ENCODE data around the gene EFNA4. TPM values are rescaled to one million over a fixed set of nuclear protein-coding genes. Genes with fewer than 3 reads are reported as not detected.
A peak's percentile ranks its signal among the peaks of the same experiment; 100 is the strongest.

The EFNA4 gene
- total and polyA plus RNA-seq, 2 donors (not counting 1 experiment from before 2014, with no cell fraction given): 3.8 to 4.3 TPM

DNA sequence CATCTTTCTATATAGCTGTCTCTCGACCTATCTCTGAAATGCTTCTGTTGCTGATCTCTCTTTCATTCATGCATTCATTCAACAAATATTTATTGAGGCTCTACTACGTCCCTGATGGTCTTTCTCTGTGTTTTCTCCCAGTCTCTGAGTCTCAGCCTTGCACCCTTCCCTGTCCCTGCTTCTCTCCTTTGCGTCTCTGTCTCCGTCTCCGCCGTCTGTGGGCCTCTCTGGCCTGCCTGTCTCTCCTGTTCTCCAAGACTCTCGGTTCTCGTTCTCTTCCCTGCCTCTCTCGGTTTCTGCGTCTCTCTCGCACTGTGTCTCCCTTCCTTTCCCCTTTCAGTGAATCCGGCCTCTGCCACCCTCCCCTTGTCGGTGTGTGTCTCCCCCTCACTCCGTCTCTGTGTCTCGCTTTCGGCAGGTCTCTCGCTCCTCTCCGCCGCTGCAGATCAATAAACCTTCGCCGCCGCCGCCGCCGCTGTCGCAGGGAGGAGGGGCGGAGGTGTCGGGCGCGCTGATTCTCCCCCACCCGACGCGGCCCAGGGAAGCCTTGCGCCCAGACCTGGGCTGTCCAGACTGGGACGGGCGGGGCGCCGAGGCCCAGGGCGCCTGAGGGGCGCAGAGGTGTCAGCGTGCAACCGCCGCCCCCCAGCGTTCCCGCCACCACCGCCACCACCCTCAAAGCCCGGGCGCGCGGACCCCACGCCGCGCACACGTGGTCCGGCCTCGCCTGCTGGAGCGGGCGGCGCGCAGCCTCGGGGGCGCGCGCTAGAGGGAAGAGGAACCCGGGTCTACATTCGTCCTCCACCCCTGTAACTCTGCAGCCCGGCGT lies 18.1 kb downstream of the EFNA4 start:
- TF ChIP-seq EZH2 (IDR thresholded peaks at IDR 0.05; ENCODE audit: low read length, missing control alignments) (peak; percentile 100), CTCF (conservative IDR thresholded peaks at IDR 0.05 in 1 of 2, IDR thresholded peaks at IDR 0.05 in 1 of 2; ENCODE audit: low read depth in 1 of 2, low read length in 2 of 2) (no peak)
- DNase-seq (ENCODE audit: low read depth in 2 of 2): no peak
- Histone ChIP-seq H3K27ac (ENCODE audit: insufficient read depth, low read length) (no peak overlapping the region), H3K4me1 (ENCODE audit: control insufficient read depth, extremely low read depth, insufficient read depth, low read length) (peaks cover 9% of the 10 kb centered on the region), H3K9me3 (ENCODE audit: control insufficient read depth, insufficient read depth, low read depth, low read length) (no peaks in the 10 kb centered on the region), H3K4me2 (ENCODE audit: extremely low read depth, insufficient read depth, low read length) (peak overlapping the region; percentile 40), H2AFZ (ENCODE audit: low read length) (no peak overlapping the region), H3K27me3 (ENCODE audit: control insufficient read depth, insufficient read depth, low read length) (peaks cover 64% of the 10 kb centered on the region), H3K9ac (ENCODE audit: insufficient read depth, low read length) (no peak overlapping the region), H3K79me2 (ENCODE audit: control insufficient read depth, insufficient read depth, low read length) (no peaks in the 10 kb centered on the region), H4K20me1 (ENCODE audit: control insufficient read depth, extremely low read depth, insufficient read depth, low read length) (no peaks in the 10 kb centered on the region), H3K4me3 (replicated peaks in 1 of 4; ENCODE audit: control extremely low read depth in 1 of 4, insufficient read depth in 1 of 4, low read depth in 3 of 4, low read length in 4 of 4) (no peak overlapping the region), H3K36me3 (ENCODE audit: control insufficient read depth, insufficient read depth, low read length) (no peaks in the 10 kb centered on the region)

GRCh38 chr1:155082301-155083051 lies 18.9 kb downstream of the EFNA4 start:
- Histone ChIP-seq H3K36me3 (ENCODE audit: control insufficient read depth, insufficient read depth, low read length) (no peaks in the 10 kb centered on the region), H3K9me3 (ENCODE audit: control insufficient read depth, insufficient read depth, low read depth, low read length) (no peaks in the 10 kb centered on the region), H3K79me2 (ENCODE audit: control insufficient read depth, insufficient read depth, low read length) (no peaks in the 10 kb centered on the region), H4K20me1 (ENCODE audit: control insufficient read depth, extremely low read depth, insufficient read depth, low read length) (no peaks in the 10 kb centered on the region), H3K4me1 (ENCODE audit: control insufficient read depth, extremely low read depth, insufficient read depth, low read length) (peaks cover 9% of the 10 kb centered on the region), H3K4me2 (ENCODE audit: extremely low read depth, insufficient read depth, low read length) (no peak overlapping the region), H3K27ac (ENCODE audit: insufficient read depth, low read length) (no peak overlapping the region), H2AFZ (ENCODE audit: low read length) (no peak overlapping the region), H3K27me3 (ENCODE audit: control insufficient read depth, insufficient read depth, low read length) (peaks cover 61% of the 10 kb centered on the region), H3K9ac (ENCODE audit: insufficient read depth, low read length) (no peak overlapping the region), H3K4me3 (replicated peaks in 1 of 4; ENCODE audit: control extremely low read depth in 1 of 4, insufficient read depth in 1 of 4, low read depth in 3 of 4, low read length in 4 of 4) (no peak overlapping the region)
- TF ChIP-seq EZH2 (IDR thresholded peaks at IDR 0.05; ENCODE audit: low read length, missing control alignments): peak; percentile 97
- TF ChIP-seq CTCF (conservative IDR thresholded peaks at IDR 0.05 in 1 of 2, IDR thresholded peaks at IDR 0.05 in 1 of 2; ENCODE audit: low read depth in 1 of 2, low read length in 2 of 2): no peak
- DNase-seq (ENCODE audit: low read depth in 2 of 2): no peak

DNA sequence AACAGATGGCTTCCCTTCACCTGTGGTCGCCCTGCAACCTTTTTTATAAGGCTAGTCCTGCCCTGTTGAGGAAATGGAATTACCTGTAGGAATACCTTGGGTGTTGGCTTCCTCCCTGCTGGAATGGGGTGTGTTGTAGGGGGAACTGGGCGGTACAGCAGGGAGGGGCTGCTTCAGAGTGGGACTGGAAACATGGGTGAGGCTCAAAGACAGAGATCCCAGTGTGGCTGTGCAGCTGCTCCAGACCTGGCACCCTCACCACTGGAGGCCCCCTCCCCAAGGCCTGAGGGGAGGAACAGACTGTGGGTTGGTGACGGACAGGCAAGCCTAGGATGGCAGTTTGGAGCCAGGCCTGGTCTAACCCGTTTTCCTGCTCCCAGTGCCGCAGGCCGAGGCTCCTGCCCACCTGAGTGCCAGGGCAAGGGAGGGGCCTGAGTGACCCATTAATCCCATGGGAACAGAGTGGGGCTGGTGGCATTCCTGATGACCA lies 19.6 kb downstream of the EFNA4 start:
- H3K4me3 ChIP-seq (replicated peaks in 1 of 4; ENCODE audit: control extremely low read depth in 1 of 4, insufficient read depth in 1 of 4, low read depth in 3 of 4, low read length in 4 of 4): no peak overlapping the region
- no peak overlapping the region for H2AFZ ChIP-seq (ENCODE audit: low read length)
- no peaks in the 10 kb centered on the region for H3K36me3 ChIP-seq (ENCODE audit: control insufficient read depth, insufficient read depth, low read length)
- H3K4me1 ChIP-seq (ENCODE audit: control insufficient read depth, extremely low read depth, insufficient read depth, low read length): peaks cover 9% of the 10 kb centered on the region
- no peaks in the 10 kb centered on the region for H4K20me1 ChIP-seq (ENCODE audit: control insufficient read depth, extremely low read depth, insufficient read depth, low read length)
- H3K27me3 ChIP-seq (ENCODE audit: control insufficient read depth, insufficient read depth, low read length): peaks cover 55% of the 10 kb centered on the region
- DNase-seq (ENCODE audit: low read depth in 2 of 2): no peak
- no peak overlapping the region for H3K4me2 ChIP-seq (ENCODE audit: extremely low read depth, insufficient read depth, low read length)
- TF ChIP-seq CTCF (conservative IDR thresholded peaks at IDR 0.05 in 1 of 2, IDR thresholded peaks at IDR 0.05 in 1 of 2; ENCODE audit: low read depth in 1 of 2, low read length in 2 of 2) (no peak), EZH2 (IDR thresholded peaks at IDR 0.05; ENCODE audit: low read length, missing control alignments) (no peak)
- H3K9me3 ChIP-seq (ENCODE audit: control insufficient read depth, insufficient read depth, low read depth, low read length): no peaks in the 10 kb centered on the region
- H3K79me2 ChIP-seq (ENCODE audit: control insufficient read depth, insufficient read depth, low read length): no peaks in the 10 kb centered on the region
- H3K9ac ChIP-seq (ENCODE audit: insufficient read depth, low read length): no peak overlapping the region
- no peak overlapping the region for H3K27ac ChIP-seq (ENCODE audit: insufficient read depth, low read length)

All from fibroblast of lung (primary cell).